NOMO-1 treated with DMSO at 0.1 percent for 48 hours (cell line): ENCODE data around the gene MBD5.

Source experiments
- DNase-seq: peaks from one replicate; lab custom pipeline; 2025; ENCODE audit not compliant: unreplicated experiment; lab: John Stamatoyannopoulos, UW

Gene MBD5

GRCh38 chr2:148298196-148298595 lies 277.3 kb downstream of the MBD5 start:
- no peak for DNase-seq

- no peak for DNase-seq
These were observed 278.7 kb downstream of the MBD5 start for GRCh38 chr2:148299616-148300015.

- DNase-seq = no peak
These were observed 279.7 kb downstream of the MBD5 start for GRCh38 chr2:148300544-148300943.

DNA sequence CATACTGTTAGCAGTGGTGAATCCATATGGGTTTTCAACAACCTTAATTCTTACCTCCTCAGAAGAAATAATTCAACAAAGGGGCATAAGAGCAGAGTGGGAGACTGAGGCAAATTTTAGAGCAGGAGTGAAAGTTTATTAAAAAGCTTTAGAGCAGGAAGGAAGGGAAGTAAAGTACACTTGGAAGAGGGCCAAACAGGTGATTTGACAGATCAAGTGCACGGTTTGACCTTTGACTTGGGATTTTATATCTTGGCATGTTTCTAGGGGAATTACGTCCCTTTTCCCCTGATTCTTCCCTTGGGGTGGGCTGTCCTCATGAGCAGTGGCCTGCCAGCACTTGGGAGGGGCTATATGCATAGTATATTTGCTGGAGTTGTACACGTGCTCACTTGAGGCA lies 280.5 kb downstream of the MBD5 start:
- DNase-seq = no peak

GRCh38 chr2:148302526-148302925 lies 281.6 kb downstream of the MBD5 start:
- DNase-seq = no peak

DNA sequence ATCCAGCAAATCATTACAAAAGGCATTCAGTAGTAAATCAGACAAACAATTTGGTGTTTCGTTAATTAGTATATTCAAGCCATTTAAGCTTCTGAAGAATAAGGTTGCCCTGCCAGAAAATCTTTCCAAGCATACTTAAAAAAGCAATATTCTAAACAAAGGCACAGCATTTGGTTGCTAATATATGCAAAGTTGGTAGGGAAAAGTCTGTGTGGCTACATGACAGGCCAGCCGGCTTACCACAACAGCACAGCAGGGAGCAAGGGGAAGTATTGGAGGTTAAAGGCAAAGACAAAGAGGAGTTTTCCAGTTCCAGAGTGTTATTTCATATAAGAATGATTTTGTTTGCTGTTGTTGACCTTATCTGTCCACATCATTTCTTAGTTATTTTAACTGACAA lies 282.3 kb downstream of the MBD5 start:
- no peak for DNase-seq

DNA sequence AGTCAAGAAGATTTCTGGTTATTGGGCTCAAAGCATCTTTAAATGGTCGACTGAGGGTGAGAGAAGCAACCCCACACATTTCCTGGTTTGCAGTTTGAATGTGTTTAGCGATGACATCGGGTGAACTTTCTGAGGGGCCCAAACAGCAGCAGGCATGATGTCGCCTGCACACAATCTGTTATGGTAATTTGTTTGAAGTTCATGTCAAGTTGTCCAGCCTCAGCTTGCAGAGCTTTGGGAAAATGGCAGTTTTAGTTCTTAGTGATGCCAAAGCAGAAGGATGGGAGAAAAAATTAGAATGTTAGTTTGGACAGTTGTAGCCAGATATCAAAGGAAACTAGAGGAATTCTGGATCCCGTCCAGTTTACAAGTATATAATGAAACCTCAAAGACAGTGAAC lies 284.6 kb downstream of the MBD5 start:
- no peak for DNase-seq

- DNase-seq = no peak
These were observed 285.1 kb downstream of the MBD5 start for GRCh38 chr2:148306027-148306426.

DNA sequence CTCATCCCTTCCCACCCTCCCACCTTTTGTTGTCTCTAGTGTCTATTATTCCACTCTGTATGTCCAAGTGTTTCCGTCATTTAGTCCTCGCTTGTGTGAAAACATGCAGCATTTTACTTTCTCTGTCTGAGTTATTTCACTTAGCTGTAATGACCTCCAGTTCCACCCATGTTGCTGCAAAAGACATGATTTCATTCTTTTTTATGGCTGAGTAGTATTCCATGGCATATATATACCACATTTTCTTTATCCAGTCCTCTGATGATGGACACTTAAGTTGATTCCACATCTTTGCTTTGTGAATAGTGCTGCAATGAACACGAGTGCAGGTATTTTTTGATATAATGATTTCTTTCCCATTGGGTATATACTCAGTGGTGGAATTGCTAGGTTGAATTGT lies 296.7 kb downstream of the MBD5 start:
- DNase-seq = no peak

GRCh38 chr2:148338541-148338940 lies 317.6 kb downstream of the MBD5 start:
- no peak for DNase-seq

DNA sequence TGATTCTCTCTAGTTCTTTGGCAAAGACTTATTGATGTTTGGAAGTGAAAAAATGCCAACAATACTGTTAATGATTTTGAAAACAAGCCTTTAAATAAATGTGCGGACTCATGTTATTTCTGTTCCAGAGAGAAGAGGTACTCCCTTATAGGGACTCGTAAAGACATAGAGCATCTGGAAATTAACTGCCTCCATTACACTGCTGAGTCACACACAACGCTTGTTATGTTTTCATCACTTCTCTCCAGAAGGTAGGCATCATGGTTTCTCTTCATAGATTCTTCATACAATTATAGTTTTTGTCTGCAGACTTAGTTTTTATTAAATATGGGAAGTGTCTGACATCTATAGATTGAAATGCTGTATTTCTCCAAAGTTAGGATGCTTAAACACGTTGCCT lies 321.2 kb downstream of the MBD5 start:
- DNase-seq = no peak

GRCh38 chr2:148350199-148350598 lies 329.3 kb downstream of the MBD5 start:
- no peak for DNase-seq

GRCh38 chr2:148351437-148352143 lies 330.7 kb downstream of the MBD5 start:
- DNase-seq = no peak

GRCh38 chr2:148358375-148358774 lies 337.5 kb downstream of the MBD5 start:
- DNase-seq = no peak

DNA sequence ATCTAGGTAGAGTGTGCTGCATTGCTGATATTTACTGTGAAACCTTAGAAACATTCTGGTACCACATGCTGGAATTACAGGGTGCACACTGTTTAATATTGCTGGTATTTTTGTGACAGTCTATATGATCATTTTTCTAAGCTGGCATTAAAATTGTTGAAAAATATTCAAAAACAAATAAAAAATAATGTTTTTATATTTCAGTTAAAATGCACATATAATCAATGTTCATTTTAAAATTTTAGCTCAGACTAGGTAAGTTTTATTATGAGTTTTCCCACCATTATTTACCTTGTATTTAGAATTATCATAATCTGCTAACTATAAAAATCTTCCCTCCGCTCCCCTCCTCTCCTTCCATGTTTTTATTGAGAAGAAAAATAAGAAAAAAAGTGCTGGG lies 339.8 kb downstream of the MBD5 start:
- DNase-seq = no peak

DNA sequence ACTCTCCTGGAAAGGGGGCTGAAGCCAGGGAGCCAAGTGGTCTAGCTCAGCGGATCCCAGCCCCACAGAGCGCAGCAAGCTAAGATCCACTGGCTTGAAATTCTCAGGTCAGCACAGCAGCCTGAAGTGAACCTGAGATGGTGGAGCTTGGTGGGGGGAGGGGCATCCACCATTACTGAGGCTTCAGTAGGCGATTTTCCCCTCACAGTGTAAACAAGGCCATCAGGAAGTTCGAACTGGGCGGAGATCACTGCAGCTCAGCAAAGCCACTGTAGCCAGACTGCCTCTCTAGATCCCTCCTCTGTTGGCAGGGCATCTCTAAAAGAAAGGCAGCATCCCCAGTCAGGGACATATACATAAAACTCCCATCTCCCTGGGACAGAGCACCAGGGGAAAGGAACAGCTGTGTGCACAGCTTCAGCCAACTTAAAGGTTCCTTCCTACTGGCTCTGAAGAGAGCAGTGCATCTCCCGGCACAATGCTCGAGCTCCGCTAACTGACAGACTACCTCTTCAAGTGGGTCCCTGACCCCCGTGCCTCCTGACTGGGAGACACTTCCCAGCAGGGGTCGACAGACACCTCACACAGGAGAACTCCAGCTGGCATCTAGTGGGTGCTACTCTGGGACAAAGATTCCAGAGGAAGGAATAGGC lies 341.4 kb downstream of the MBD5 start:
- DNase-seq = no peak

GRCh38 chr2:148375214-148375613 lies 354.3 kb downstream of the MBD5 start:
- DNase-seq = no peak

DNA sequence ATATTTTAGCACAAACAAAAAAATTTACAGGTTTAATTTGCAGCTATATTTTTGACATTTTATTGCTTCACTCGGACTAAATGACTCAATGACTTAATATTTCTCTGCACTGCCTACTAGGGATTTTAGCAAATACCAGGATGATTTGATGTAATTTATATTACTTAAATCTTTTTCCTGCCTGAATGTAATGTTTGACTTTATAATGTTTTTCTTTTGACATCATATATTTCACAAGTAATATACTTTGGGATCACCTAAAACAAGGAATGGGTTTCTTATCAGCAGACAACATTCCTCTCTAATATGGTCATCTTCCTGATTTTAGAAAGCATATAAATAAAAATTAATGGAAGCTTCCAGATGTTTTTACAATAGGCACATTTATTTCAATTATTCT lies 370.4 kb downstream of the MBD5 start:
- DNase-seq = no peak

- DNase-seq = no peak
These were observed 381.9 kb downstream of the MBD5 start for GRCh38 chr2:148402786-148403185.

- no peak for DNase-seq
These were observed 390.0 kb downstream of the MBD5 start for GRCh38 chr2:148410899-148411298.

GRCh38 chr2:148416248-148416647 lies 395.4 kb downstream of the MBD5 start:
- DNase-seq = no peak

- DNase-seq = peak; percentile 57
These were observed 409.2 kb downstream of the MBD5 start for GRCh38 chr2:148430101-148430500.

GRCh38 chr2:148447877-148448276 lies 427.0 kb downstream of the MBD5 start:
- no peak for DNase-seq
